Thyroid gland (tissue), 4 donors: ENCODE data around the gene RPH3AL.

ENCODE experiments used
- CTCF ChIP-seq, 6 experiments: fragments of 200-600 bp in 3 of 6; fragments of 450-650 bp in 3 of 6; sonication (generic) in 3 of 6; IDR thresholded peaks; one replicate each; pipeline ENCODE4 v1.5.1; 2016 to 2019; ENCODE audit warnings: antibody characterized with exemption in 6 of 6, mild to moderate bottlenecking in 2 of 6, inconsistent platforms in 1 of 6, moderate library complexity in 1 of 6
- POLR2A ChIP-seq, 2 donors: fragments of 450-650 bp; IDR thresholded peaks; one replicate each; pipeline ENCODE4 v1.6.1; 2017; ENCODE audit warnings: antibody characterized with exemption in 2 of 2, mild to moderate bottlenecking in 2 of 2, moderate library complexity in 1 of 2

DNA sequence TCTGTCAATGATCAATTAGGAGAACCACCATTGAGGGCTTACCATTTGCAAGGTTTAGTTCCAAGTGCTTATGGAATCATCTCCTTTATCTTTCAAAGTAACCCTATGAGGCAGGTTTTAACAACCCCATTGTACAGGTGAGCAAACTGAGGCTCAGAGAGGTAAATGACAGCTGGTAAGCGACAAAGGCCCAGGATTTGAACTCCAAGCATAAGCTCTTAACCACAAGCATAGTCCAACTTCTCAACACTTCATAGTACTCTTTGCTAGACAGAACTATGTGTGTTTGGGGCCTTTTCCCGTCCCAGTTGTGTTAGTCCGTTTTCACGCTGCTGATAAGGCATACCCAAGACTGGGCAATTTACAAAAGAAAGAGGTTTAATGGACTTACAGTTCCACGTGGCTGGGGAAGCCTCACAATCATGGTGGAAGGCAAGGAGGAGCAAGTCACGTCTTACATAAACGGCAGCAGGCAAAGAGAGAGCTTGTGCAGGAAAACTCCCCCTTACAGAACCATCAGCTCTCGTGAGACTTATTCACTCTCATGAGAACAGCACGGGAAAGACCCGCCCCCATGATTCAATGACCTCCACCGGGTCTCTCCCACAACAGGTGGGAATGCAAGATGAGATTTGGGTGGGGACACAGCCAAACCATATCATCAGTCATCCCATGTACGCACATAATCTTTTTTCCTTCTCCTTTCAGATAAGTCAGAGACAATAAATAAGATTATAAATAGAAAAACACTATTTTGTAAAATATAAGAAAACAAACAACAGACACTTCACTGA, 6.4 kb downstream of the RPH3AL start:
- no peak for TF ChIP-seq POLR2A (IDR thresholded peaks at IDR 0.05)
- TF ChIP-seq CTCF (IDR thresholded peaks at IDR 0.05): no peak
